ENCODE results near the gene USP53. TPM values are rescaled to one million over a fixed set of nuclear protein-coding genes. Genes with fewer than 3 reads are reported as not detected.

The USP53 gene
- total RNA-seq, 2 donors from 2014 or later: 37.5 to 83.8 TPM

- Histone ChIP-seq H3K4me3 (no peak overlapping the region), H3K36me3 (no peaks in the 10 kb centered on the region), H3K9ac (ENCODE audit: low read depth in 2 of 2, low read length in 2 of 2) (no peak overlapping the region), H3K27me3 (no peaks in the 10 kb centered on the region), H3K4me1 (peaks cover 3% of the 10 kb centered on the region), H3K27ac (peak overlapping the region; percentile 13), H3K9me3 (no peaks in the 10 kb centered on the region)
- intact Hi-C loops (cut with DNase I): loop anchor here (5.0 kb wide), 1 partner anchor 243 kb away; no protein-coding TSS in a partner anchor
- no peak for DNase-seq
- TF ChIP-seq CTCF (IDR thresholded peaks at IDR 0.05): no peak
Measured at GRCh38 chr4:119284876-119285780, 72.6 kb downstream of the USP53 start.

GRCh38 chr4:119286377-119287002 lies 74.0 kb downstream of the USP53 start:
- H3K27ac ChIP-seq: no peak overlapping the region
- no peaks in the 10 kb centered on the region for H3K36me3 ChIP-seq
- intact Hi-C loops (cut with DNase I): no loop called here
- no peak for DNase-seq
- H3K4me3 ChIP-seq: no peak overlapping the region
- peaks cover 3% of the 10 kb centered on the region for H3K4me1 ChIP-seq
- peak; percentile 39 for TF ChIP-seq CTCF (IDR thresholded peaks at IDR 0.05)
- no peak overlapping the region for H3K9ac ChIP-seq (ENCODE audit: low read depth in 2 of 2, low read length in 2 of 2)
- no peaks in the 10 kb centered on the region for H3K27me3 ChIP-seq
- no peaks in the 10 kb centered on the region for H3K9me3 ChIP-seq

GRCh38 chr4:119289313-119289712 lies 76.8 kb downstream of the USP53 start:
- H3K36me3 ChIP-seq: no peaks in the 10 kb centered on the region

GRCh38 chr4:119290598-119290997 lies 78.1 kb downstream of the USP53 start:
- Histone ChIP-seq H3K4me1 (peaks cover 3% of the 10 kb centered on the region), H3K27ac (no peak overlapping the region), H3K9ac (ENCODE audit: low read depth in 2 of 2, low read length in 2 of 2) (no peak overlapping the region), H3K27me3 (no peaks in the 10 kb centered on the region), H3K9me3 (no peaks in the 10 kb centered on the region), H3K36me3 (no peaks in the 10 kb centered on the region), H3K4me3 (no peak overlapping the region)
- intact Hi-C loops (cut with DNase I): no loop called here
- TF ChIP-seq CTCF (IDR thresholded peaks at IDR 0.05): no peak
- DNase-seq: no peak

More at GRCh38 chr4:119289313-119289712, 76.8 kb downstream of the USP53 start:
- Histone ChIP-seq H3K9me3 (no peaks in the 10 kb centered on the region), H3K9ac (ENCODE audit: low read depth in 2 of 2, low read length in 2 of 2) (no peak overlapping the region), H3K27ac (no peak overlapping the region), H3K27me3 (no peaks in the 10 kb centered on the region), H3K4me1 (peaks cover 3% of the 10 kb centered on the region), H3K4me3 (no peak overlapping the region)
- no peak for TF ChIP-seq CTCF (IDR thresholded peaks at IDR 0.05)
- intact Hi-C loops (cut with DNase I): no loop called here
- DNase-seq: no peak

GRCh38 chr4:119296356-119296755 lies 83.8 kb downstream of the USP53 start:
- no peak for DNase-seq
- no peak overlapping the region for H3K27ac ChIP-seq
- H3K36me3 ChIP-seq: no peaks in the 10 kb centered on the region
- intact Hi-C loops (cut with DNase I): loop anchor here (5.0 kb wide), 1 partner anchor 314 kb away; no protein-coding TSS in a partner anchor
- H3K9ac ChIP-seq (ENCODE audit: low read depth in 2 of 2, low read length in 2 of 2): no peak overlapping the region
- H3K4me1 ChIP-seq: no peaks in the 10 kb centered on the region
- TF ChIP-seq CTCF (IDR thresholded peaks at IDR 0.05): no peak
- no peaks in the 10 kb centered on the region for H3K27me3 ChIP-seq
- H3K4me3 ChIP-seq: no peak overlapping the region
- no peaks in the 10 kb centered on the region for H3K9me3 ChIP-seq

Data from colonic mucosa (tissue), 4 donors.